SKM-1 (cell line): ENCODE results near the gene G0S2.

Experiments used
- DNase-seq: peaks from one replicate; lab custom pipeline; 2025; ENCODE audit not compliant: unreplicated experiment; lab: John Stamatoyannopoulos, UW

G0S2 gene

DNA sequence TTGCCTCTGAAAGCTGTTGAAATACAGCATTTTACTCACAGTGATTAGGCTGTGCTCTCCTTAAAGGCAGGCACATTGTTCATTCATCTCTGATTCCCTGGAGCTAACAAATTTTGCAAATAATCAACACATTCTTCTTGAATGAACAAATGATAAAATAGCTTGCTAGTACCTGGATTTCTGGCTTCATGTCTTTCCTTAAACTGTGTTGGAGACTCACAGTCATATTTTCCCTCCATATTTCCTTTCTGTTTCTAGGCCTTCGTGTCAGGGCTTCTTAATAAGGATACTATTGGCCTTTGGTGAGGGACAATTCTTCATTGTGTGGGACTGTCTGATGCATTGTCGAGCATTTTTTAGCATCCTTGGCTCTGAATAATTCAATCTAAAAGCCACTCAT lies 39.1 kb downstream of the G0S2 start:
- DNase-seq = no peak

DNA sequence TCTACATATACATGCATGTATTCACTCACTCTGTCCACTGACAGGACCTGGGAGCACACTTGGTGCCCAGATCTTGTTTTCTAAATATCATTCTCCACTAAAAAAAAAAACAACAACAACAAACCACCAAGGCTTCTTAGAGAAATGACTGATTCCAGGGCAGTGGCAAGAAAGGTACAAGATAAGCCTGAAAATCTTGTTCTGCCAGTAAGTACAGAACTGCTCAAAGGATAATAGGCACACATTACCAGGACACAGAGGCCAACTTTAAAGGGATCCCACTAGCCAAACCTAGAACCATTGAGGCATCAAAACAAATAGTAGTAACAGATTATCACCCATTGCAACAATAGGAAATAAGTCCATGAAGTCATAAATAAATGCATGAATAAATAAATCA lies 40.1 kb downstream of the G0S2 start:
- no peak for DNase-seq

GRCh38 chr1:209717818-209718217 lies 42.6 kb downstream of the G0S2 start:
- DNase-seq = no peak

- DNase-seq = no peak
Observed at GRCh38 chr1:209720326-209720725, 45.1 kb downstream of the G0S2 start.

GRCh38 chr1:209720826-209721225 lies 45.6 kb downstream of the G0S2 start:
- DNase-seq = no peak

DNA sequence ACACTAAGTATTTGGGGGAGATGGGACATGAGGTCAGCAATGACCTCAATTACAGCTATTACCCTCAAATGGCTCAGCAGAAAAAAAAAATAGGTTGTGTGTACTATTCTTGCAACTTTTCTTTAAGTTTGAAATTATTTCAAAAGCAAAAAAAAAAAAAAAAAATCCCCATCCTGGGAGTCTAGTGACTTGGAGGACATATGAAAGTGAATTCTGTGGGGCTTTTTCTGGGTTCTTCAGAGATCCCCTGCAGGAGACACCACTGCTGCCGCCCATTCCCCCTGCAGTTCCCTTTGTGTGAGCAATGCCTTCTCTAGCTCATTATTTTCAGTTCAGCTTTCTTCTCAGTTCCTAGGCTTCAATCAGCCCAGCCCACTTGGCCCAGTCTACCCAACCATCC lies 46.1 kb downstream of the G0S2 start:
- DNase-seq = no peak

DNA sequence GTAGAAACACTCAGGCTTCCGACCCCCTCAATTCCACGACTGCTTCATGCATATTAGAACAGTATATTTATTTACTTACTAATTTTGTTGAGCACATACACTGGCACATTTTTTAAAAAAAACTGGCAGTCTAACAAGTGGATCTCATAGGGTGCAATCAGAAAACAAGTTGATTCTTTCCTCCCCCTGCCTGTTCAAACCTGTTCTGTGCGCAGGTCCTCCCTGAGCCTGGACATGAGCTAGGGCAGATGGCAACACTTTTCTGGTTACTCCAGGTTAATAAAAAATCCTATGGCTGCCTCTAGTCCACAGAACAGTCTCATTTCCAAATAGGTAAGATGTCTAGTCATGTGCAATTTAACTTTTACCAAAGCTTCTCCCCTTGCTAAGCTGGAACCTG lies 48.1 kb downstream of the G0S2 start:
- DNase-seq = no peak

DNA sequence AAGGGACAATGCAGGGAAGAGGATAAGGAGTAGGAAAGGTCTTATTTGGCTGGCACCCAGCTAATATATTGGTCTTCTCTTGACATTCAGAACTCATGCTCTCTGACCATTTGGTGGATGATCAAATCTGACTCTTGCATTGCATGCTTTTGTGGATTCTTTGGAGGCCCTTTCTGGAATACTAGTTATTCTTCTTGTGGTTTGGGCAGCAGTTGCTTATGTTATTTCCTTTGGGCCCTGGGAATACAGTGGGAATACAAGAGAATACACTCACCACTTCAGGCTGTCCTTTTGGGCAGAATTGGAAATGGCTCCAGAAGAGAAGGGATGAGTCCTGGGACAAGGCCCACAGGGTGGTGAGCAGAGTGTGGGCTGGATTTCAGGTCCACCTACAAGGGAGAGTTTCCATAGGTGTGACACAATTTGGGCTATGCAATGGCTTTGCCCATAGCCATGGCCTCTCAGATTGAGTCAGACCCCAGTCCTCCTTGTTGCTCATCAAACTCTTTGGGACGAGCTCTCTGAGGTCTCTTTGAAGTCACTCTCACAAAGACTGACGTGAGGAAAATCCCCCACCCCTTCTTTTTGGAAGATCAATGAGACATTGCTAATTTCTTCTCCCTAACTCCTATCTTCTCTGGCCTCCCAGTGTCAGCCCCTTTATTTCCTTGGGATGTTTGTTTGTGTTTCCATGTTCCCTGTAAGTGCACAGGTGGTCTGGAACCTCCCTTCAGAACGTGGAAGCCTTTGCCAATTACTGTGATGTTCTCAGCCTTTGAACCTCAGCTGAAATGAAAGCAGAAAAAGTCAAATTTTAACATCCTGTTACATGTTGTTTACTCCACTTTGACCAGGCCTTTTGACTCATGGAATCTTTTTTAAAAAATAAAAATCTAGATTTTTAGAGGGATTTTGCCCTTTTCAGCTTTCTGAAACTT lies 48.8 kb downstream of the G0S2 start:
- DNase-seq = no peak
